ENCODE measurements around the gene C17orf113. TPM values are rescaled to one million over a fixed set of nuclear protein-coding genes. Genes with fewer than 3 reads are reported as not detected.

Gene C17orf113
- total and polyA plus RNA-seq, 10 donors: 0.35 to 1.6 (median 0.63) TPM

DNA sequence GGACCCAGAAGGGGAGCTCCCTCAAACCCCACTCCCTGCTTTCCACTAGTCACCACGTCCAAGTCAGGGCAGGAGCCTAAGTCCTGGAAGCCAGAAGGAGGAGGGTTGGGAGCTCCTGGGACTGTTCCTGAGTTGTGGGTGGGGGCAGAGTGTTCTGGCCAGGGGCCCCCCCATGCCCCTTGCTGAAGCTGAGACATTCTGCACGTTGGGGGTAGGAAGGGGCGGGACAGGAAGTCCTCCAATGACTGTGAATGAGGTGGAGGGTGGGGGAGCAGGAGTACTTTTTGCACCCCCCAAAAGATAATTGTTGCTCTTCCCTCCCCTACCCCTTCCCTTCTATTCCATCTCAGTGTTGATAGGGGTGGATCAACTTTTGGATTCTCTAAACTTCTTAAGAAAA, 21.4 kb upstream of the C17orf113 start:
- WGBS, 5 donors: 8 to 22% (median 18%) methylated on average over 3 of the region's 3 CpGs
- TF ChIP-seq, protein P1, sequence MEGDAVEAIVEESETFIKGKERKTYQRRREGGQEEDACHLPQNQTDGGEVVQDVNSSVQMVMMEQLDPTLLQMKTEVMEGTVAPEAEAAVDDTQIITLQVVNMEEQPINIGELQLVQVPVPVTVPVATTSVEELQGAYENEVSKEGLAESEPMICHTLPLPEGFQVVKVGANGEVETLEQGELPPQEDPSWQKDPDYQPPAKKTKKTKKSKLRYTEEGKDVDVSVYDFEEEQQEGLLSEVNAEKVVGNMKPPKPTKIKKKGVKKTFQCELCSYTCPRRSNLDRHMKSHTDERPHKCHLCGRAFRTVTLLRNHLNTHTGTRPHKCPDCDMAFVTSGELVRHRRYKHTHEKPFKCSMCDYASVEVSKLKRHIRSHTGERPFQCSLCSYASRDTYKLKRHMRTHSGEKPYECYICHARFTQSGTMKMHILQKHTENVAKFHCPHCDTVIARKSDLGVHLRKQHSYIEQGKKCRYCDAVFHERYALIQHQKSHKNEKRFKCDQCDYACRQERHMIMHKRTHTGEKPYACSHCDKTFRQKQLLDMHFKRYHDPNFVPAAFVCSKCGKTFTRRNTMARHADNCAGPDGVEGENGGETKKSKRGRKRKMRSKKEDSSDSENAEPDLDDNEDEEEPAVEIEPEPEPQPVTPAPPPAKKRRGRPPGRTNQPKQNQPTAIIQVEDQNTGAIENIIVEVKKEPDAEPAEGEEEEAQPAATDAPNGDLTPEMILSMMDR (IDR thresholded peaks at IDR 0.05 in 8 of 11, conservative IDR thresholded peaks at IDR 0.05 in 3 of 11): no peak
- no peak for TF ChIP-seq POLR2AphosphoS5 (IDR thresholded peaks at IDR 0.05)
- TF ChIP-seq POLR2A (IDR thresholded peaks at IDR 0.05): no peak
- no peak for DNase-seq
- H3K4me3 ChIP-seq: peak overlapping the region in 3 of 8 donors; percentile 27 to 64 (median 36)
- H3K27me3 ChIP-seq (replicated peaks in 1 of 7): peaks cover 0 to 45% (median 16%) of the 10 kb centered on the region in 7 donors
- no peaks in the 10 kb centered on the region for H3K9me3 ChIP-seq
- no peaks in the 10 kb centered on the region for H3K36me3 ChIP-seq
- intact Hi-C loops (cut with DNase I; ENCODE audit: low total_unique reads): no loop called here
- H3K27ac ChIP-seq: no peak overlapping the region
- peaks cover 0 to 26% (median 15%) of the 10 kb centered on the region in 6 donors for H3K4me1 ChIP-seq

DNA sequence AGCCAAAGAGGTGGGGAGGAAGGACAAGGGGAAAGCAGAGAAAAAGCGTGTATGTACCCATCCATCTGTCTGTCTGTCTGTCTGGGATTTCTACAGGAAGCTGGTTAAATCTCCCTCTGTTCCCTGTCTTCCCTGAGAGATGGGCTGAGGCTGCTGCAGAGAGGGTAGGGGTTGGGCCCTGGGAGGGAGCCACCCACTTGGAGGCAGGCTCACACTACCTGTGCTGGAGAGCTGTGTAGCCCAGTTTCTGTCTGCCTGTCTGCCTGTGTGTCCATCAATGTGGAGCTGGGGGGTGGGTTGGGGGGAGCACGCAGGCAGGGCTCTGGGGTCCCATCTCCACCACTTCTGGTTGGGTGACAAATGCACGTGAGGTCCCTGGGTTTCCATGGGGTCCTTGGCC, 18.6 kb upstream of the C17orf113 start:
- peaks cover 0 to 32% (median 16%) of the 10 kb centered on the region in 6 donors for H3K4me1 ChIP-seq

DNA sequence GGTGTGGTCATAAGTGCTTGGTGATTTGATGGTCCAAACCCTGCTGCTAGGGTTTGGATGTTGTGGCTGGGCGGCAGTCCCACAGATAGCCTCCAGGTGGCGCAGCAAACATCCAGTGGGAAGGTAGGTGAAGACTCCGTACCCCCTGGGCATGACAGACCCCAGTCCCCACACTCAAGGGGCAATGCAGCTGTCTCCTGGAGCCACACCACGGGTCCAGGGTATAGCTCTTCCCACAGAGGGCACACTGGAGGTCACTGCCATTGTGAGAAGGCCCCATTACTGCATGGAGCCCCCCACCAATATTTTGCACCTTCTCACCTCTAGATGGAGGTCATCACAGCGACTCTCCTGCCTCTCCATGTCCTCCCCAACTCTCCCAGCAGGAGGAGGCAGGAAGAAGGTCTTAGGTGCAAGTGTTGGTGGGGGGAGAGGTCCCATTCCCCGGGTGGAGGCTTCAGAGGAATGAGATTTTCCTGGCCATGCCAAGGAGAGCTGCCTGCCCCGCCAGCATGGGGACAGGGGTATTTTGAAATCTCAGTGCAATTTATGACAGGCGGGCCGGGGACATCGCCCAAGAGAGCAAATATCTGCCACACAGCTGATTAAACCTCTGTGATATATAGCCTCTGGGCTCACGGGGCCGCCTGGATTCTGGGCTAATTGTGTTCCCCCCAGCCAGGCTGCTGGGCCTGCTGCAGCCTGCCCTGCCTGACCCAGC, 17.1 kb upstream of the C17orf113 start:
- peaks cover 0 to 30% (median 11%) of the 10 kb centered on the region in 7 donors for H3K27me3 ChIP-seq (replicated peaks in 1 of 7)
- no peaks in the 10 kb centered on the region for H3K36me3 ChIP-seq
- WGBS, 5 donors: 43 to 54% (median 47%) methylated on average over 11 to 12 of the region's 12 CpGs
- intact Hi-C loops (cut with DNase I; ENCODE audit: low total_unique reads): no loop called here
- H3K4me3 ChIP-seq: no peak overlapping the region
- TF ChIP-seq POLR2AphosphoS5 (IDR thresholded peaks at IDR 0.05): no peak
- TF ChIP-seq, protein P1 (IDR thresholded peaks at IDR 0.05 in 8 of 11, conservative IDR thresholded peaks at IDR 0.05 in 3 of 11): peak; percentile 69 to 97 (median 91)
- H3K27ac ChIP-seq: no peak overlapping the region
- no peaks in the 10 kb centered on the region for H3K9me3 ChIP-seq
- peaks cover 0 to 36% (median 14%) of the 10 kb centered on the region in 6 donors for H3K4me1 ChIP-seq
- peak; percentile 88 for DNase-seq

More for the DNA sequence above, 18.6 kb upstream of the C17orf113 start:
- no peak for DNase-seq
- Histone ChIP-seq H3K36me3 (no peaks in the 10 kb centered on the region), H3K4me3 (no peak overlapping the region), H3K9me3 (no peaks in the 10 kb centered on the region), H3K27me3 (replicated peaks in 1 of 7) (peaks cover 0 to 44% (median 16%) of the 10 kb centered on the region in 7 donors), H3K27ac (no peak overlapping the region)
- no peak for TF ChIP-seq POLR2AphosphoS5 (IDR thresholded peaks at IDR 0.05)
- TF ChIP-seq, protein P1 (IDR thresholded peaks at IDR 0.05 in 8 of 11, conservative IDR thresholded peaks at IDR 0.05 in 3 of 11): no peak
- no peak for TF ChIP-seq POLR2A (IDR thresholded peaks at IDR 0.05)
- intact Hi-C loops (cut with DNase I; ENCODE audit: low total_unique reads): no loop called here
- 78 to 93% (median 82%) methylated on average over 2 to 3 of the region's 3 CpGs for WGBS, 5 donors

DNA sequence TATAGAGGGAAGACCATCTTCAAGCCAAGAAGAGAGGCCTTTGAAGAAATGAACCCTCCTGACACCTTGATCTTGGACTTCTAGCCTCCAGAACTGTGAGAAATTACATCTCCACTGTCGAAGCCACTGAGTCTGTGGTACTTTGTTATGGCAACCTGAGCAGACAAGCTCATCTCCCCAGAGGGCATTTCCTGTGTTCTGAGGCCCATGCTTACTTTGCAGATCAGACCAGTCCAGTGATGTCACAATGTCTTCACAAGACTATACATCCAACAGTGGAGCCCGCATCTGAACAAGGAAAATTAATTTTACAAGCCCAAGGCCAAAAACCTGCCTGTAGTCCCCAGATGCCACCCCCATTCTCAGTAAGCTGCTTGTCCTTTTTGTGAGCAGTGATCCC, 14.8 kb upstream of the C17orf113 start:
- no peak overlapping the region for H3K4me3 ChIP-seq
- H3K9me3 ChIP-seq: no peaks in the 10 kb centered on the region
- no peaks in the 10 kb centered on the region for H3K36me3 ChIP-seq
- peaks cover 0 to 6% (median 0%) of the 10 kb centered on the region in 7 donors for H3K27me3 ChIP-seq (replicated peaks in 1 of 7)
- no peak for TF ChIP-seq POLR2A (IDR thresholded peaks at IDR 0.05)
- TF ChIP-seq POLR2AphosphoS5 (IDR thresholded peaks at IDR 0.05): no peak
- TF ChIP-seq, protein P1 (IDR thresholded peaks at IDR 0.05 in 8 of 11, conservative IDR thresholded peaks at IDR 0.05 in 3 of 11): no peak
- 47 to 69% (median 60%) methylated on average over 2 of the region's 2 CpGs for WGBS, 5 donors
- no peak for DNase-seq
- H3K4me1 ChIP-seq: peaks cover 0 to 25% (median 4%) of the 10 kb centered on the region in 6 donors
- intact Hi-C loops (cut with DNase I; ENCODE audit: low total_unique reads): no loop called here
- no peak overlapping the region for H3K27ac ChIP-seq

All from spleen (tissue), 11 donors.